K562 (cell line): ENCODE data around the gene TFEC.

ENCODE experiments used
- ATF3 ChIP-seq, 2 experiments: fragments of 450-650 bp in 1 of 2; sonication (generic) in 1 of 2; formaldehyde crosslinking in 1 of 2; IDR thresholded peaks in 1 of 2; conservative IDR thresholded peaks in 1 of 2; 2 replicates each; pipeline versions ENCODE4 v1.6.1 to v1.8.1; 2016 to 2023; ENCODE audit warnings: mild to moderate bottlenecking in 2 of 2, moderate library complexity in 2 of 2, inconsistent platforms in 1 of 2, missing genetic modification reagents in 1 of 2
- CTCF ChIP-seq, 3 experiments: IDR thresholded peaks in 2 of 3; conservative IDR thresholded peaks in 1 of 3; 2 replicates each; pipeline ENCODE4 v1.5.1; 2011 to 2012; ENCODE audit warnings: low read length in 3 of 3, mild to moderate bottlenecking in 3 of 3, control low read depth in 2 of 3, improper control_type of control experiment in 1 of 3, inconsistent platforms in 1 of 3, low read depth in 1 of 3, mixed read lengths in 1 of 3, moderate library complexity in 1 of 3; ENCODE audit not compliant: insufficient read depth in 2 of 3
- EGR1 ChIP-seq: fragments of 450-650 bp; conservative IDR thresholded peaks from 2 replicates; pipeline ENCODE4 v1.6.1; 2017; ENCODE audit warnings: mild to moderate bottlenecking
- EP300 ChIP-seq: IDR thresholded peaks from 2 replicates; pipeline ENCODE4 v1.6.1; 2012; ENCODE audit warnings: low read length, improper control_type of control experiment
- ESRRA ChIP-seq: fragments of 450-650 bp; IDR thresholded peaks from 2 replicates; pipeline ENCODE4 v1.6.1; 2014; ENCODE audit warnings: low read depth, mild to moderate bottlenecking, moderate library complexity, borderline replicate concordance
- ETV5 ChIP-seq: sonication (generic); formaldehyde crosslinking; IDR thresholded peaks from 2 replicates; pipeline ENCODE4 v1.4.0; 2020; ENCODE audit warnings: low read depth, mild to moderate bottlenecking, missing genetic modification reagents
- JUN ChIP-seq, 2 experiments: sonication (generic) in 1 of 2; formaldehyde crosslinking in 1 of 2; IDR thresholded peaks; 2 replicates each; pipeline versions ENCODE4 v1.6.1 to v1.8.0; 2012 to 2022; ENCODE audit warnings: borderline replicate concordance in 2 of 2, mild to moderate bottlenecking in 2 of 2, improper control_type of control experiment in 1 of 2, low read depth in 1 of 2, low read length in 1 of 2, missing genetic modification reagents in 1 of 2
- MLX ChIP-seq, 2 experiments: fragments of 450-650 bp in 1 of 2; sonication (generic) in 1 of 2; formaldehyde crosslinking; conservative IDR thresholded peaks; 2 replicates each; pipeline versions ENCODE4 v1.4.0 to v1.8.1; 2020 to 2022; ENCODE audit warnings: mild to moderate bottlenecking in 1 of 2, missing genetic modification reagents in 1 of 2
- PCBP2 ChIP-seq: fragments of 200-400 bp; formaldehyde crosslinking; IDR thresholded peaks from 2 replicates; pipeline ENCODE4 v1.6.1; 2018; ENCODE audit warnings: low read length, low read depth, mild to moderate bottlenecking, moderate library complexity; ENCODE audit not compliant: poor library complexity, severe bottlenecking
- POLR2A ChIP-seq: fragments of 450-650 bp; conservative IDR thresholded peaks from 2 replicates; pipeline ENCODE4 v1.6.1; 2016
- POLR2AphosphoS5 ChIP-seq: IDR thresholded peaks from 2 replicates; pipeline ENCODE4 v1.6.1; 2011; ENCODE audit warnings: mild to moderate bottlenecking, low read depth, low read length, moderate library complexity; ENCODE audit not compliant: control insufficient read depth, insufficient read depth
- ZBTB26 ChIP-seq: fragments of 450-650 bp; formaldehyde crosslinking; IDR thresholded peaks from 2 replicates; pipeline ENCODE4 v1.4.0; 2022; ENCODE audit warnings: missing genetic modification characterization
- ZNF384 ChIP-seq: IDR thresholded peaks from 2 replicates; pipeline ENCODE4 v1.6.1; 2012; ENCODE audit warnings: low read depth, low read length, improper control_type of control experiment

- TF ChIP-seq ESRRA = no peak
- no peak for TF ChIP-seq EGR1
- TF ChIP-seq CTCF (IDR thresholded peaks at IDR 0.05 in 2 of 3, conservative IDR thresholded peaks at IDR 0.05 in 1 of 3; ENCODE audit: insufficient read depth in 2 of 3, low read depth in 1 of 3, low read length in 3 of 3) = no peak
- no peak for TF ChIP-seq POLR2A
- no peak for TF ChIP-seq ZBTB26 (CRISPR knock-in tag)
- no peak for TF ChIP-seq EP300
- no peak for TF ChIP-seq ETV5 (CRISPR knock-in tag)
- TF ChIP-seq ZNF384 = no peak
- no peak for TF ChIP-seq ATF3 (IDR thresholded peaks at IDR 0.05)
- TF ChIP-seq ATF3 (CRISPR knock-in tag; conservative IDR thresholded peaks at IDR 0.05) = no peak
- no peak for TF ChIP-seq PCBP2
- no peak for TF ChIP-seq JUN (IDR thresholded peaks at IDR 0.05; ENCODE audit: borderline replicate concordance, low read depth, low read length)
- TF ChIP-seq JUN (CRISPR knock-in tag; IDR thresholded peaks at IDR 0.05; ENCODE audit: borderline replicate concordance) = no peak
- no peak for TF ChIP-seq POLR2AphosphoS5
- no peak for TF ChIP-seq MLX (CRISPR knock-in tag; conservative IDR thresholded peaks at IDR 0.05)
These were observed 9.3 kb downstream of the TFEC start for GRCh38 chr7:116021237-116021636.
